ENCODE data around the gene FLT3.

GRCh38 chr13:28092431-28092830 is 7.9 kb downstream of the FLT3 start:
- TF ChIP-seq CTCF (IDR thresholded peaks at IDR 0.05), result no peak
- TF ChIP-seq POLR2A (IDR thresholded peaks at IDR 0.05), result no peak
